Aorta (tissue), 5 donors: ENCODE results near the gene INPP4B. TPM values are rescaled to one million over a fixed set of nuclear protein-coding genes. Genes with fewer than 3 reads are reported as not detected.

Experiments
- ATAC-seq: fragments of 200-7000 bp; cut with Tn5 transposase; one replicate; pipeline ENCODE4 v1.9.1; 2022; ENCODE audit warnings: moderate library complexity; ENCODE audit not compliant: low FRiP score
- DNase-seq, 2 donors: peaks; one replicate each; pipeline ENCODE4 v3.0.0-alpha.2; 2020
- H3K27ac ChIP-seq, 2 donors: one replicate each; pipeline ENCODE4 v1.5.1; 2013; ENCODE audit warnings: low read length in 2 of 2, mild to moderate bottlenecking in 2 of 2, moderate library complexity in 2 of 2, control low read depth in 1 of 2, inconsistent platforms in 1 of 2, low read depth in 1 of 2
- H3K27me3 ChIP-seq, 2 donors: one replicate each; pipeline ENCODE4 v1.6.1; 2013; ENCODE audit warnings: control low read depth in 1 of 2, low read length in 1 of 2, mild to moderate bottlenecking in 1 of 2, moderate library complexity in 1 of 2; ENCODE audit not compliant: insufficient read depth in 2 of 2, control insufficient read depth in 1 of 2
- H3K36me3 ChIP-seq, 2 donors: one replicate each; pipeline ENCODE4 v1.6.1; 2013; ENCODE audit warnings: control low read depth in 1 of 2, low read length in 1 of 2, mild to moderate bottlenecking in 1 of 2; ENCODE audit not compliant: insufficient read depth in 2 of 2, control insufficient read depth in 1 of 2
- H3K4me1 ChIP-seq, 2 donors: one replicate each; pipeline ENCODE4 v1.6.1; 2013; ENCODE audit warnings: low read length in 2 of 2, control low read depth in 1 of 2, mild to moderate bottlenecking in 1 of 2, moderate library complexity in 1 of 2; ENCODE audit not compliant: insufficient read depth in 2 of 2, control insufficient read depth in 1 of 2
- H3K4me3 ChIP-seq, 2 donors: one replicate each; pipeline ENCODE4 v1.5.1; 2013; ENCODE audit warnings: low read length in 2 of 2, control low read depth in 1 of 2, mild to moderate bottlenecking in 1 of 2
- H3K9me3 ChIP-seq: one replicate; pipeline ENCODE4 v1.6.1; 2013; ENCODE audit warnings: mild to moderate bottlenecking, low read length; ENCODE audit not compliant: control insufficient read depth
- WGBS, 2 donors: extraction: QIAGEN DNeasy Blood & Tissue Kit; methylation state at CpG; one replicate each; pipeline ENCODE4 v1.1.7; 2013; 5-methylcytosine and 5-hydroxymethylcytosine counted together
- intact Hi-C, 2 donors: fragments of 100-400 bp; cut with DNase I; formaldehyde crosslinking; loops; one replicate each; pipeline versions ENCODE4 v1.14.2 to v1.15.0; 2022
- polyA plus RNA-seq, 2 donors: library from polyadenylated mRNA; stranded (reverse); fragments of 200-250 nt; gene quantifications; one replicate each; pipeline ENCODE4 v1.2.3, GENCODE V29; 2013
- total RNA-seq, 2 donors: library from RNA; stranded (reverse); fragmentation: NEBNext Ultra II Directional; extraction: Animal tissue kit (Norgen Biotek cat#: 25700); gene quantifications; one replicate each; pipeline ENCODE4 v1.2.1, GENCODE V29; 2021
- donor health status: healthy with polysubstance abuse.
- donor health status: Bipolar disorder and iron deficiency.
- donor health status: DM: no; HTN: no; CAD: no.
- donor health status: DM: no; HTN: no; CAD: no.
- donor health status: DM: yes; HTN: yes; CAD: no.

Gene INPP4B
- total and polyA plus RNA-seq, 4 donors: 3.3 to 36.8 (median 20.7) TPM

DNA sequence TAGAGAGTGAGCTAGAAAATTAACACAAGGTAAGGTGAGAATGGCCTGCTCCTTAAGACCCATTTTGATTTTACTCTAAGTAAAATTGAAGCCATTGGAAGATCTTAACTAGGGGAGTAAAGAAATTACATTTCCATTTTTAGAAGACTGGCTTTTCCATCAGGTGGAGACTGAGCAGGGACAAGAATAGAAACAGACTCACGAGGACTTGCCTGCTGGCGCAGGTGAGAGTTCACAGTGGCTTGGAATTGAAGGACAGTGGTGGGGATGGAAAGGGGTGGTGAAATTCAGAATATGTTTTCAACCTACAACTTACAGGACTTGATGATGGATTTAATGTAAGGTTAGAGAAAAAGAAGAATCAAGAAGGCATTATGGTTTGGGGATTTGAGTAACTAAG, 427.4 kb downstream of the INPP4B start:
- ATAC-seq: no peak
- intact Hi-C loops: no loop called here
- DNase-seq: no peak

DNA sequence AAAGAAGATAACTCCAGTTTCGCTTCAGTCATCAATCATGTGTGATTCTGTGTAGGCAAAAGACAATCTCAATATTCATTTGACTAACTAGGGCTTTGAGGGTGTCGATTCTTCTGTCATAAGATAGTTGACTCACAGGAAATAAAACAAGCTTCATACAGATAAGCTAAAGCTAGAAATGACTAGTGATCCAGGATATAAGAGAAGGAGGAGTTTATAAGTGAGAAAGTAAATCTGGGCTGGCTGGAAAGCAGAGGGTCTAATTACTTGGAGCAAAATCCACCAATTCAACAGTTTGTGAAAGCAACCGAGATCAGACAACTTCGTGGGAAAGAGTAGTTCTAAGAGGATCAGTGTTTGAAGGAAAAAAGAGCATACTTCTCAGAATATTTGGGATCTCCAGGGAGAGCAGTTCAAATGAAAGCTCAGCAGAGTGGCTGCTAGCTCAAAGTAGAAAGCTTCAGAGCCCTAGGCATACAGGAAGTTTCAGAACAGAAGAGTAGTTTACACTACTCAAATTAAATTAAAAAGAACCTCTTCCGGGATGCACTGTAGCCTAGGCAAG, 429.3 kb downstream of the INPP4B start:
- 45 to 51% methylated on average over 5 of the region's 5 CpGs for WGBS, 2 donors
- DNase-seq: no peak
- Histone ChIP-seq H3K27me3 (no peaks in the 10 kb centered on the region), H3K4me1 (no peaks in the 10 kb centered on the region), H3K36me3 (no peaks in the 10 kb centered on the region), H3K27ac (no peak overlapping the region), H3K9me3 (no peaks in the 10 kb centered on the region), H3K4me3 (no peak overlapping the region)
- intact Hi-C loops: no loop called here
- no peak for ATAC-seq

More for the DNA sequence above, 427.4 kb downstream of the INPP4B start:
- no peaks in the 10 kb centered on the region for H3K36me3 ChIP-seq
- H3K4me1 ChIP-seq: no peaks in the 10 kb centered on the region
- H3K27me3 ChIP-seq: no peaks in the 10 kb centered on the region
- 74 to 76% methylated on average over 2 of the region's 2 CpGs for WGBS, 2 donors
- H3K4me3 ChIP-seq: no peak overlapping the region
- H3K27ac ChIP-seq: no peak overlapping the region
- H3K9me3 ChIP-seq: no peaks in the 10 kb centered on the region

DNA sequence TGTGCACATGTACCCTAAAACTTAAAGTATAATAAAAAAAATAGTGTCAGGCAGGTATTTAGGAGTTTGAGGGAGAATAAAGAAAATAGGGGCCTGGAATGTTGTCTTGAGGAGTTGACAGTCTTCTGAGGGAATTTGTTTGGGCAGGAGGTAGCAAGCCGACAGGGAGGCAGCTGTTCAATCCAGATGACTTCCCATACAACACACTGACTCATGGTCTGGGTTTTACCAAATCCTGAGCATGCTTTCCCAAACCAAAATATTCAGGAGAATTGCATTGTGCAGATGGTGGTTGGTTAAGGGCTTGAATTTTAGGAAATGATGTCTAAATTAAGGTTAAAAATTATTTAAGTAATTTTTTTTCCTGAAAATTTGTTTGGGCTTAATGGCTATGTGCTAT, 430.0 kb downstream of the INPP4B start:
- H3K4me1 ChIP-seq: no peaks in the 10 kb centered on the region
- H3K27ac ChIP-seq: no peak overlapping the region
- no peaks in the 10 kb centered on the region for H3K27me3 ChIP-seq
- no peaks in the 10 kb centered on the region for H3K36me3 ChIP-seq
- 24 to 38% methylated on average over 1 of the region's 1 CpG for WGBS, 2 donors
- no peaks in the 10 kb centered on the region for H3K9me3 ChIP-seq
- no peak for DNase-seq
- intact Hi-C loops: no loop called here
- ATAC-seq: no peak
- H3K4me3 ChIP-seq: no peak overlapping the region

DNA sequence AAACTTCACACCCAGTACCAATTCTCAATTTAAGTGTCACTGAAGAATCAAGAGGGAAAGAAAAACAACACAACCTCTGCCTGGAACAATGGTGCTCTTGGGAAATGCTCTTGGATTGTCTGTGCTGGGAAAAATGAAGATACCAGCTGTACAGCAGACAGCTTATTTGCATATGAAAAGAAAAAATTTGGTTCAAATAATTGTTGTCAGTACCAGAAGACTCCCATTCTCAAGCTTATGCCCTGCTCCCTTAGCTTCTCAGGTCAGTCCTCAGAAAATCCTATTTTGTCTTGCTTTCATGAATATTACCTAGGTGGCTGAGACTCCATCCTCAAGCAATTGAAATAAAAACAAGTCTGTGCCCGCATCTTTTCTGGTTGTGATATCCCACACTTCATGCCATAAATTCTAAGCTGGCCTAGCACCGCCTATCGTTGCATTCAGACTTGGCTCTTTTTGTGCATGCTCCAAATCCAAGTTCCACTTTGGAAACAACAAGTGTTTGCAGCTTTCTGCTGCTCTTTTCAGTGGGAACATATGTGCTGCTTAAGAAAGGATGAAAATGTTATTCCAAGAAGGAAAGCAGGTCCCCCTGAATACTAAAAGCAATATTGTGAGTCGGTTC, 431.6 kb downstream of the INPP4B start:
- Histone ChIP-seq H3K27ac (no peak overlapping the region), H3K4me3 (no peak overlapping the region), H3K4me1 (no peaks in the 10 kb centered on the region), H3K27me3 (no peaks in the 10 kb centered on the region), H3K36me3 (no peaks in the 10 kb centered on the region), H3K9me3 (no peaks in the 10 kb centered on the region)
- DNase-seq (no peak), ATAC-seq (no peak)
- 32 to 41% methylated on average over 4 of the region's 4 CpGs for WGBS, 2 donors
- intact Hi-C loops: no loop called here

DNA sequence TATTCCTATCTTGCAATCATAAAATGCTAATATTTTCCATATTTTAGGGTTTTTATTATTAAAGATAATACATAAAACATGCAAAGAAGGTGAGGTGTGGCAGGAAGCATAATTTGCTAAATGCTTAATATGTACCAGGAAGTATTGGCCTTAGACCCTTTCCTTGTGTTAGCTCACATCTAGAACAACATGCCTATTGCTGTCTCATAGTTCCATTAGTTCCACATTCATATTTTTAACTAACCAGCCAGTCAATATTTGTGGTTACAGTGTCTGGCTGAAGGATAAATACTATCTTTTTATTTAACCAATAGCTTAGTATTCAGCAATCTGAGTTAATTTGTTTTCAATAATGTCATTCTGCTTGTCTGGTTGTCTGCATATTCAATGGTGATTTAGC, 432.6 kb downstream of the INPP4B start:
- Histone ChIP-seq H3K27ac (no peak overlapping the region), H3K4me1 (no peaks in the 10 kb centered on the region), H3K4me3 (no peak overlapping the region), H3K9me3 (no peaks in the 10 kb centered on the region), H3K36me3 (no peaks in the 10 kb centered on the region), H3K27me3 (no peaks in the 10 kb centered on the region)
- no peak for ATAC-seq
- DNase-seq: no peak
- intact Hi-C loops: no loop called here

DNA sequence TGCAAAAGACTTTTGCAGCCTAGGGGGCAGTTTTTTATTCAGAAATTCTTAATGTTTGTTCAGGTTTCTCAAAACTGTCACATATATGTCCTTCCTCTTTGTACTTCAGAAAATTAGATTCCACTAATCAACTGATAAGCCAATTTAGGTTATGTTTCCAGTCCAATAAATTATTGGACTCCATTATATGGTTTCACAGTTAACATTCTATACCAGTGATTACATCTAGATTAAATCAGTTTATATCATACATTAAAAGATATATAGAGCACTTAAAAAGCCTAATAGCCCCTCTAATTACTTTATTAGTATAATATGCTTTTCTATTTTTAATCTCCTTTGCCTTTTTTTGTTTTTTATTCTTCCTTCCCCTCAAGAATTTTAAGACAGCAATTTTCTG, 434.1 kb downstream of the INPP4B start:
- no peak for DNase-seq

GRCh38 chr4:142408003-142408441, 438.1 kb downstream of the INPP4B start:
- 90 to 92% methylated on average over 5 of the region's 5 CpGs for WGBS, 2 donors
- H3K4me1 ChIP-seq: peaks cover 0 to 3% of the 10 kb centered on the region in 2 donors
- ATAC-seq (no peak), DNase-seq (no peak)
- no peak overlapping the region for H3K4me3 ChIP-seq
- H3K27me3 ChIP-seq: no peaks in the 10 kb centered on the region
- no peaks in the 10 kb centered on the region for H3K9me3 ChIP-seq
- H3K36me3 ChIP-seq: no peaks in the 10 kb centered on the region
- intact Hi-C loops: no loop called here
- no peak overlapping the region for H3K27ac ChIP-seq

More for the DNA sequence above, 434.1 kb downstream of the INPP4B start:
- Histone ChIP-seq H3K36me3 (no peaks in the 10 kb centered on the region), H3K4me1 (no peaks in the 10 kb centered on the region), H3K9me3 (no peaks in the 10 kb centered on the region), H3K27me3 (no peaks in the 10 kb centered on the region), H3K27ac (no peak overlapping the region), H3K4me3 (no peak overlapping the region)
- intact Hi-C loops: no loop called here
- ATAC-seq: no peak

DNA sequence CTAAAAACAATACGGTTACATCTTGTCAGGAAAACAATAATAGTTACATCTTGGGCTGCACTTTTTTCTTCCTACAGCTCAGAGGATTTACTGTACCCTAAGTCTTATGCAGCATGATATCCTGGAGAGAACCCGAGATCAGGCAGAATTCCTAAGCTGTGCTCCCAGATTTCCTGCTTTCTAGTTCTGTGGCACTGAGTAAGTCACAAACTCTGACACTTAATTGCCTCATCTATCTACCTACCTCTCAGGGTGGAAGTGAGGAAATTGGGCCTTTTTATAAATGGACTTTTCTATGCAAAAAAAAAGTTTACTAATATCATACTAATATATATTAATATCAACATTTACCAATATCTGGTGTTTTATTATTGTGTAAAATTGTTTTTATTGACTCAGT, 438.5 kb downstream of the INPP4B start:
- H3K4me1 ChIP-seq: peaks cover 0 to 3% of the 10 kb centered on the region in 2 donors
- WGBS, 2 donors: 77 to 80% methylated on average over 2 of the region's 2 CpGs
- no peaks in the 10 kb centered on the region for H3K27me3 ChIP-seq
- no peaks in the 10 kb centered on the region for H3K36me3 ChIP-seq
- intact Hi-C loops: no loop called here
- ATAC-seq (no peak), DNase-seq (no peak)
- no peak overlapping the region for H3K4me3 ChIP-seq
- H3K27ac ChIP-seq: no peak overlapping the region
- H3K9me3 ChIP-seq: no peaks in the 10 kb centered on the region

DNA sequence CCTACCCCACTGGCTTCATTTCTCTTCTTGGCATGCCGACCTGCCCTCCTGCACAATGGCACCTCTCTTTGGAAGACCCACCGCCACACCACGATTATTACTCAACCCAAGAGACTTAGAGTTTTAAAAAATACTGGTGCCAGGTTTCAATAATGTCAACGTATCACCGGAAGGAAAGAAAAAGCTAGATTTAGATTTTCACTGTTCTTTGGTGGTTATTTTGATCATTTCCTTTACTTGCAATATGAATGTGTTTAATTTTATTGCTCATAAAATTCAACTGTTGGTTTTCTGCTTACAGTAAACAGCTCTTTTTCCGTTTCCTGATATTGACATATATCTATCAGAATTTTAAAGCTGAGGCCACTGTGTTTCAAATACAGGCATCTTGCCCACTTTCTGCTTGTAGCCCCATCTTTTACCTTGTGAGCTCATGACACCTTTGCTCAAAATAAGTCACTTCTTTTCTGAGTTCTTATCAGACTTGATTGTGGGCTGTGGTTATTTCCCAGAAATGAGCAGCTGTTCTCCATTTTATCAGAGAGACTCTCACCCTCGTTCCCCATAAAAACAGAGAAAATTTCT, 439.1 kb downstream of the INPP4B start:
- Histone ChIP-seq H3K27me3 (no peaks in the 10 kb centered on the region), H3K36me3 (no peaks in the 10 kb centered on the region), H3K4me1 (peaks cover 0 to 3% of the 10 kb centered on the region in 2 donors), H3K27ac (no peak overlapping the region), H3K4me3 (no peak overlapping the region), H3K9me3 (no peaks in the 10 kb centered on the region)
- intact Hi-C loops: no loop called here
- no peak for DNase-seq
- no peak for ATAC-seq
- 30 to 40% methylated on average over 7 of the region's 7 CpGs for WGBS, 2 donors
